ENCODE measurements around the gene FBH1. TPM values are rescaled to one million over a fixed set of nuclear protein-coding genes. Genes with fewer than 3 reads are reported as not detected.
"Not testable (repeated sequence)": the region's sequence is repeated elsewhere in the genome, so short reads cannot be mapped to it uniquely, and the experiment has no call there.

FBH1 gene
- polyA plus RNA-seq, 3 donors = 79.3 to 99.1 (median 85.9) TPM

DNA sequence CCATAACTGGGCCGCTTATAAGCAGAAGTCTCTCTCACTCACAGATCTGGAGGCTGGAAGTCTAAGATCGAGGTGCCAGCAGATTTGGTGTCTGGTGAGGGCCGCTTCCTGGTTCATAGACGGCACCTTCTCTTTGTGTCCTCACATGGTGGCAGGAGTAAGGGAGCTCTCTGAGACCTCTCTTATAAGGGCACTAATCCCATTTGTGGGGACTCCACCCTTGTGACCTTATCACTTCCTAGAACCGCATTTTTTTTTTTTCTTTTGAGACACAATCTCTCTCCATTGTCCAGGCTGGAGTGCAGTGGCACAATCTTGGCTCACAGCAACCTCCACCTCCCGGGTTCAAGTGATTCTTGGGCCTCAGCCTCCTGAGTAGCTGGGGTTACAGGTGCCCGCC, 8.1 kb downstream of the FBH1 start:
- no peak for DNase-seq

GRCh38 chr10:5900247-5900646, 10.2 kb downstream of the FBH1 start:
- DNase-seq = no peak

- no peak for DNase-seq
These were observed 12.7 kb downstream of the FBH1 start for GRCh38 chr10:5902511-5903274.

DNA sequence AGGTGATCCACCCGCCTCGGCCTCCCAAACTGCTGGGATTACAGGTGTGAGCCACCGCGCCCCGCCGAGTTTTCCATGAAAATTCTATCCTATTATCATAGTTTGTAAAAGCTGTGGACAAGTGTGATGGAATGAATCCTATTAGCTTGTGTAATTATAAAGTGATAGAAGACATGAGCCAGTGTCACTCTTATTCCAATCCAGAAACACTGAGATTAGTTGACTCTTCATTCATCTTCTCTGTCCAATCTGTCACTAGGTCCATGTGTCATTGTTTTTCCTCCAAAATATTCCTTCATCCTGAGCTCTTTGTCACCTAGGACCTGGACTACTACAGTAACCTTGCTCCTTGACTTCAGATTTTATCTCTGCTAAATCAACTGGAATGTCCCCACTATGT, 13.5 kb downstream of the FBH1 start:
- DNase-seq = no peak

GRCh38 chr10:5904227-5904626, 14.2 kb downstream of the FBH1 start:
- DNase-seq = no peak

- no peak for DNase-seq
These were observed 15.9 kb downstream of the FBH1 start for GRCh38 chr10:5905854-5906507.

- no peak for DNase-seq
These were observed 16.6 kb downstream of the FBH1 start for GRCh38 chr10:5906651-5907050.

GRCh38 chr10:5908676-5909075, 18.6 kb downstream of the FBH1 start:
- not testable (repeated sequence) for DNase-seq

- DNase-seq = no peak
These were observed 20.5 kb downstream of the FBH1 start for GRCh38 chr10:5910323-5911100.

GRCh38 chr10:5911670-5912069, 21.6 kb downstream of the FBH1 start:
- no peak for DNase-seq

GRCh38 chr10:5913736-5914135, 23.7 kb downstream of the FBH1 start:
- DNase-seq = no peak

DNA sequence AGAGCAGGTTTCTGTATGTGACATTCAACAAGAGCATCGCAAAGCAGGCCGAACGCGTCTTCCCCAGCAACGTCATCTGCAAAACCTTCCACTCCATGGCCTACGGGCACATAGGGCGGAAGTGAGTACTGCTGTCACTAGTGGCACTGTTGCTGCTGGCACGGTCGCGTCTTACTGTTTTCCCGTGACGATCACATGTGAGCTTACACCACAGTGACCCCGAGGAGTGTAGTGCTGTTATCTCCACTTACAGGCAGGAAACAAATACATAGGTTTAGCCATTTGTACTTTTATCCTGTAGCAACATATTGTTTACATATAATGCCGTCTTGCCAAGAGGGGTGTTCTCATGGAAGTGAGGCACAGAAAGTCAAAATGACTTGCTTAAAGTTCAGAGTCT, 25.4 kb downstream of the FBH1 start:
- no peak for DNase-seq

- DNase-seq = no peak
These were observed 27.3 kb downstream of the FBH1 start for GRCh38 chr10:5917305-5917704.

DNA sequence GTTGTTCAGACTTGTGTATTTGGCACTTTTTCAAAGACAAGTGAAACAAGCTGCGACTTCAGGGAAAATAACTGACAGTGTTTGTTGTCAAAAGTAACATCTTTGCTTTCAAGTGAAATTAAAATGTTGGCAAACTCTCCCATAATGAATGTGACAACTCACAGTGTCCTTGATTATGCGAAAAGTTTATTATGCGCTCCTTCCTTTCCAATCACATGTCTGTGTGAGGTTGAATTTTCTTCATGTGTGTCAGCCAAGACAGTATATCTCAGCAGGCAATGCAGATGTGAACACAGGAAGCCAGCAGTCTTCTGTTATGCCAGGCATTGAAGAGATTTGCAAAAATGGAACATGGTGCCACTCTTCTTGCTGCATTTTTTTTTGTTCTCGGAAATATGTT, 28.7 kb downstream of the FBH1 start:
- DNase-seq = no peak

DNA sequence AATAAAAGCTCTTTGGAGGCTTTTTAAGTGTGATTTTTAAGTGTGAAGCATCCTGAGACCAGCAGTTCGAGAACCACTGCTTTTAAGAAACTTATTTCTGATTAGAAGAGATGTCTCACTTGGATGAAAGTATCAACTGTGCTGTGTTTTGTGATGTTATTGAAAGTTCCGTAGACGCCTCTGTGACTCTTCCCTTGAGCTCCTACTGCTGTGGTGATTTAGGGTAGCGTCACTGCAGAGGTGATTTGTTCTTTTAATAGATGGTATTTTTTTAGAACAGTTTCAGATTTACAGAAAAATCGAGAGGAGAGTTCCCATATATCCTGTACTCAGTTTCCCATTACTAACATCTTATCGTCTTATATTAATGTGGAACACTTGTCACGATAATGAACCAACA, 29.5 kb downstream of the FBH1 start:
- DNase-seq = no peak

GRCh38 chr10:5921746-5922145, 31.7 kb downstream of the FBH1 start:
- no peak for DNase-seq

DNA sequence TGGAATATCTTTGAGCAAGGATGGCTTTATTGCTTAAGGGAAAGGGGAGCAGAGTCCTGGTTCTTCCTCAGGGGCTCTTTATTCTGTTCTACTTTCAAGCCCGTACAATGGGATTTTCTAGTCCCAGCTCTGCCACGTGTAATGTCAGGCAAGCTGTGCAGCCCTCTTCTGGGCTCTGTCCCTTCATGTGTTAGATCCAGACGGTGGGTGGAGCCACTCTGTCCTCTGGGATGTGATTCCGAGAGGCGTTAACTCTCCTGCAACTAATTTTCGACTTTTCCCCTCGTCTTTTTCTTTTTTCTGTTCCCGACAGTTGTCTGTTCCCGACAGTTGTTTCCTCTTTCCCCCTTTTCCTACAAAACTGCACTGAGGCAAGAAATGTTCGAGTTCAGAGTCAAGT, 34.8 kb downstream of the FBH1 start:
- no peak for DNase-seq

DNA sequence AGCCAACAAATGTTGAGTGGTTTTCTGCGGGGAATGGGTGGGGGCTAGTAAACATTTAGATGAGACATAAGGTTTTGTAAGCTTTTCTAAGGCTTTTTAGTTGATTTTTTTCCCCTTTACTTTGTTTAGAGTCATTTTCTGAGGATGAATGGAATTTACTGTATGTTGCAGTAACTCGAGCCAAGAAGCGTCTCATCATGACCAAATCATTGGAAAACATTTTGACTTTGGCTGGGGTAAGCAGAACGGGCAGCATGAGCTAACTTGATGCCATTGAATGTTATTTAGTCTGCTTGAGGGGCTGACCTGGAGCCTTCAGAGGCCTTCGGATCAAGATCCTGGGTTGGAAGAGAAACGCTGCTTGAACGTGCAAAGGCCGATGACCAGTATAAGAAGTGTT, 37.3 kb downstream of the FBH1 start:
- DNase-seq = no peak

- DNase-seq = no peak
These were observed 39.4 kb downstream of the FBH1 start for GRCh38 chr10:5929442-5929841.

DNA sequence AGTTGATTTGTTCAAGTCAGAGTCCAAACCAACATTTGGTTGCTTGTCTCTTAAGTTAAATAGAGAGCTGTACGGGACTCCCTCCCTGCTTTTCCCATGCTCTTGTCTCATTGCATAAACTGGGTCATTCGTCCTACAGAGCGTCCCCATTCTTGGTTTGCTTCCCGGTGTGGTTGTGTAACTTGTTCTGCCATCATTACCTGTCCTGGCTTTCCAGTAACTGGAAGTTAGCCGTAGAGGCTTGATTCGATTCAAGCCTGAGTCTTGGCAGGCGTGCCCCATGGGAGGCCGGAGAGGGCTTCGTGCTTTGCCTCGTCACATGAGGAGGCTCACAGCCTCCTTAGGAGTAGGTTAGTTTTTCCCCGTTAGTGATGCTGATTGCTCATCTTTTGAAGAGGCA, 40.2 kb downstream of the FBH1 start:
- no peak for DNase-seq

- no peak for DNase-seq
These were observed 42.3 kb downstream of the FBH1 start for GRCh38 chr10:5932345-5932744.

DNA sequence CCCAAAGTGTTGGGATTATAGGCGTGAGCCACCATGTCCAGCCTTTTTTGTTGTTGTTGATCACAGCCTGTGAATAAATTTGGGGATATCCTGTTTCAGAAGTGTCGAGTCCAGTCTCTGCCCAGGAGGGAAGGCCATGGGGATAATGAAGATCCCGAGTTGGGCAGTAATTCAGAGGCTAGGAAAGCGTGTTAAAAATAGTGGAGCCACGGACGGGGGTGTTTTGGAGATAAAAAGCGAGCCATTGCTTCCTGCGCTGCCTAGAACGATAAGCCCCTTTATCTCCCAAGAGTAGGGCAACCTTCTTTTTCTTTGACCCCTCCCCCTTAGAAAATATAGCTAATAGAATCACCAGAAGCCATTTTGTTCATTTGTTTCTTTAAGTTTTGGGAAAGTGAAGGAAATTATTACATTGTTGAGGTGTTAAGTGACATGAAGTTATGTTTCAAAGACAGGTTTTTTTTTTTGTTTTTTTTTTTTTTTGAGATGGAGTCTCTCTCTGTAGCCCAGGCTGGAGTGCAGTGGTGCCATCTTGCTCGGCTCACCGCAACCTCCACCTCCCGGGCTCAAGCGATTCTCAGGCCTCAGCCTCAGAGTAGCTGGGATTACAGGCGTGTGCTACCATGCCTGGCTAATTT, 44.0 kb downstream of the FBH1 start:
- DNase-seq = no peak

- DNase-seq = no peak
These were observed 45.6 kb downstream of the FBH1 start for GRCh38 chr10:5935628-5936027.
